Measurements from ENCODE around the gene TMEM178B.

DNA sequence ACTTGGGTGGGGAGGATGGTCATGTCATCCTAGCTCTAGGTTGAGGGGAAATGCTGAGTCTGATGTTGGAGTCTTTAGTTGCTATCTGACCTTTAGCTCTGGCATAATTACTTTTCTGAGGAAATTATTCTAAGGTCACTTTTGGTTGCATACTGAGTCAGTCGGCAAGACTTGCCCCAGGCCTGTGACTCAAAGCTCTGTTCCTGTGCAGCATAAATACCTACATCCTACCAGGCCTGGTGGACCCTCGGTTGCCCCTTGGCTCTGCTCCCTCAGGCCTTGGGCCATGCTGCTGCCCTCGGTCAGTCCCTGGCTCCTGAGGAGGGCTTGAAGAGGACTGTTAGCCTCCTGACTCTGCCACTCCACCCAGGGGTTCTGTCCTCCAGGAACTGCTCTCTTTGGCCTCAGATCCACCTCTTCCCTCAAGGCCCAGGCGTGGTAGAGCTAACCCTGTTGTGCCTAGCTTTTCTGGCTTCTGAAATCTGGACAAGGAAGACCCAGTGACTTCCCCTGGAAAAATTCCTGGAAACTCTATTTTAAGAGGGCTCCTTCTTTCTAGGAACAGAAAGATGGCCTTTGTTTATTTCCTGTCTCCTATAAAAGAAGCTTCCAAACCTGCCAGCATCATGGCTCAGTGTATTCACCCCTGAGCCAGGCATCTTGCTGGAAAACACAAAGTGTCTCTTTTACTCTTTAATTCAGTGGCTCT, 71.2 kb downstream of the TMEM178B start:
- TF ChIP-seq CTCF (conservative IDR thresholded peaks at IDR 0.05; ENCODE audit: low read depth, low read length) (no peak), CEBPB (IDR thresholded peaks at IDR 0.05; ENCODE audit: low read depth, low read length) (no peak), FOS (IDR thresholded peaks at IDR 0.05; ENCODE audit: low read depth, low read length) (no peak), BHLHE40 (IDR thresholded peaks at IDR 0.05; ENCODE audit: low read depth, low read length) (no peak), POLR2A (IDR thresholded peaks at IDR 0.05; ENCODE audit: low read depth, low read length) (no peak), RAD21 (IDR thresholded peaks at IDR 0.05; ENCODE audit: low read length) (no peak), RCOR1 (IDR thresholded peaks at IDR 0.05; ENCODE audit: insufficient replicate concordance, low read length) (no peak), USF2 (IDR thresholded peaks at IDR 0.05; ENCODE audit: low read depth, low read length) (no peak), MAFK (IDR thresholded peaks at IDR 0.05; ENCODE audit: low read depth, low read length) (no peak)

Data from IMR-90 (cell line).